Hematopoietic multipotent progenitor cell treated with erythropoietin and hydrocortisone succinate and interleukin-3 and kit ligand, for 8 days (in vitro differentiated cells): ENCODE measurements around the gene NDC80.
A peak's percentile ranks its signal among the peaks of the same experiment; 100 is the strongest.
"Not testable (repeated sequence)": the region's sequence is repeated elsewhere in the genome, so short reads cannot be mapped to it uniquely, and the experiment has no call there.

Experiments
- DNase-seq: peaks from one replicate; pipeline ENCODE4 v3.0.0-alpha.2; 2015

NDC80 gene

GRCh38 chr18:2635586-2635985 lies 64.2 kb downstream of the NDC80 start:
- DNase-seq = peak; percentile 71

GRCh38 chr18:2636126-2636631 lies 64.8 kb downstream of the NDC80 start:
- peak; percentile 61 for DNase-seq

GRCh38 chr18:2641638-2642037 lies 70.3 kb downstream of the NDC80 start:
- DNase-seq = peak; percentile 40

GRCh38 chr18:2642771-2643170 lies 71.4 kb downstream of the NDC80 start:
- DNase-seq = no peak

GRCh38 chr18:2644535-2644934 lies 73.2 kb downstream of the NDC80 start:
- no peak for DNase-seq

- DNase-seq = no peak
These were observed 80.6 kb downstream of the NDC80 start for GRCh38 chr18:2651981-2652380.

- no peak for DNase-seq
These were observed 82.1 kb downstream of the NDC80 start for GRCh38 chr18:2653467-2653866.

- no peak for DNase-seq
These were observed 83.0 kb downstream of the NDC80 start for GRCh38 chr18:2654169-2654927.

- DNase-seq = no peak
These were observed 83.5 kb downstream of the NDC80 start for GRCh38 chr18:2654928-2655177.

GRCh38 chr18:2655178-2655953 lies 84.0 kb downstream of the NDC80 start, which contains the start of gene SMCHD1:
Gene SMCHD1, plus strand, starts transcription at chr18:2655726. Its CDS starts 350 bp downstream, at chr18:2656076.
- DNase-seq = peak; percentile 86

- DNase-seq = no peak
These were observed 84.5 kb downstream of the NDC80 start for GRCh38 chr18:2655954-2656236.

- peak; percentile 38 for DNase-seq
These were observed 85.1 kb downstream of the NDC80 start for GRCh38 chr18:2656237-2656980.

GRCh38 chr18:2656981-2657512 lies 85.7 kb downstream of the NDC80 start:
- DNase-seq = peak; percentile 24

- peak; percentile 75 for DNase-seq
These were observed 86.6 kb downstream of the NDC80 start for GRCh38 chr18:2657788-2658458.

- DNase-seq = not testable (repeated sequence)
These were observed 89.5 kb downstream of the NDC80 start for GRCh38 chr18:2660849-2661248.

- not testable (repeated sequence) for DNase-seq
These were observed 90.9 kb downstream of the NDC80 start for GRCh38 chr18:2662288-2662687.

GRCh38 chr18:2662990-2663389 lies 91.6 kb downstream of the NDC80 start:
- DNase-seq = no peak
